HG03108 (cell line): Measurements from ENCODE around the gene WNK2.

Source experiments
- ATAC-seq: cut with Tn5 transposase; IDR thresholded peaks from one replicate; pipeline ENCODE4 v1.9.1; 2021; ENCODE audit warnings: moderate library complexity; ENCODE audit not compliant: unreplicated experiment

The WNK2 gene

GRCh38 chr9:93198117-93198837 lies 14.3 kb downstream of the WNK2 start:
- ATAC-seq, result no peak

DNA sequence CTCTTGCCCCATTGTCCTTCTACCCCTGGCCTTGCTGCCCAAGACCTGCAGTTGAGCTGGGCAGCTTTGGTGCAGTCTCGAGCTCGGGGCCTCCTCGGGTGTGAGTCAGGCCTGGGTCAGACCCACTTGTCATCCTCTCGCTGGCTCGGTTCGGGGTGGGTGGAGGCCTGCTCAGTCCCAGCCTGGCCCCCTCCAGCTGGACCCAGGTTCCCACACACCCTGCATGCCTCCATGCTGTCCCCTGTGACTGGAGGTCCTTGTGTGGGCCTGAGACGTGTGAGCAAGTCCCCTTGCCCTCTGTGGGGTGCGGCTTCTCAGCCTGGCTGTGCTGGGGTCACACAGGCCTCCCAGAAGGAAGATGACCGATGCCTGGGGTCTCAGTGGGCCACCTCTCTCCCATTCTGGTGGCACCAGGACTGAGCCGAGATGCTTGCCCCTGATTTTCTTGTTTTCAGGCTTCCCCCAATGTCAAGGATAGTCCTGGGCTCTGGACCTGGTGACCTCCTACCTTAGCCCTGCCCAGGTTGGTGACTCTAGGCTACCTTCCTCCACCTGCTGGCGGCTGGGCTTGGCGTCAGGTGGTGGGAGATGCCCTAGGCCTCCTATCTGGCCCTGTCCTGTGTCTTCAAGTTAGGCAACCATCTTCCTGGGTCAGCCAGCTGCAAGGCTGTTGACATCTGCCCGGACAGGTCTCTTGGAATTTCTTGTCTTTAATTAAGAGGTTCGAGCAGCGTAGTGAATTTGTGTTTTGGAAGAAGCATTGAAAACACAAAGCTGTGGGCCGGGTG lies 15.1 kb downstream of the WNK2 start:
- no peak for ATAC-seq

- ATAC-seq, result no peak
Measured at GRCh38 chr9:93200449-93200742, 16.5 kb downstream of the WNK2 start.

GRCh38 chr9:93200989-93201334 lies 17.0 kb downstream of the WNK2 start:
- no peak for ATAC-seq

GRCh38 chr9:93203026-93203717 lies 19.2 kb downstream of the WNK2 start:
- no peak for ATAC-seq

DNA sequence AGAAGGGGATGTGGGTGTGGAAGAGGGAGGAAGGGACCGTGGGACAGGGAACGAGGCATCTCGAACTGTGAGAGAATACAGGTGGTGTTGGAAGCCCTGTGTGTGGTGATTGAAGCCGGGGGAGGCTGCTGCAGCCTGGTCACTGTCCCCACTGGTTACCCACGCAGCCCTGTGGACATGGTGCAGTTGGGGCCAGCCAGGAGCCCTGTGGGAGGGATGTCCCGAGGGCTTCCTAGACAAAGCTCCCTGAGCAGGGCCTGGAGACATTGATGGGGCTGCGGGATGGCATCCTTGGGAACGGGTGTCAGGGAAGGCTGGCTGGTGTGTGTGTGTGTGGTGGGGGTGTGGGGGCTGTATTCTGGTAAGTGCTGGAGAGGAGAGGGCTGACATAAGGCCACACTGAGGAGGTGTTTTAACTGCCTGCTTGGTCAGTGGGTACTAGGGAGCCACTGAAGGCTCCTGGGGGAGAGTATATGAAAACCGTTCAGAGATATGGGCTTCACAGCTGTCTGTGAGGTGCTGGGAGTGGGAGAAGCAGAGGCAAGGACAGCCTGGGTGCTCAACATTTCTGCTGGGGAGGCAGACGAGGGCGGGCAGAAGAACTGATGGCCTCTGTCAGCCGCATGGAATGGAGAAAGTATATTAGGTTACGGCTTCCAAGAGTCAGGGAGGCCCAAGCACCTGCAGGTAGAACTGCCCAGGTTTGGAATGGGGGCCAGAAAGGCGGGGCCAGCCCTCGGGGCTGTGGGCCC lies 20.0 kb downstream of the WNK2 start:
- no peak for ATAC-seq

- ATAC-seq, result no peak
Measured at GRCh38 chr9:93204470-93205043, 20.6 kb downstream of the WNK2 start.

GRCh38 chr9:93205045-93205768 lies 21.3 kb downstream of the WNK2 start:
- ATAC-seq, result no peak

DNA sequence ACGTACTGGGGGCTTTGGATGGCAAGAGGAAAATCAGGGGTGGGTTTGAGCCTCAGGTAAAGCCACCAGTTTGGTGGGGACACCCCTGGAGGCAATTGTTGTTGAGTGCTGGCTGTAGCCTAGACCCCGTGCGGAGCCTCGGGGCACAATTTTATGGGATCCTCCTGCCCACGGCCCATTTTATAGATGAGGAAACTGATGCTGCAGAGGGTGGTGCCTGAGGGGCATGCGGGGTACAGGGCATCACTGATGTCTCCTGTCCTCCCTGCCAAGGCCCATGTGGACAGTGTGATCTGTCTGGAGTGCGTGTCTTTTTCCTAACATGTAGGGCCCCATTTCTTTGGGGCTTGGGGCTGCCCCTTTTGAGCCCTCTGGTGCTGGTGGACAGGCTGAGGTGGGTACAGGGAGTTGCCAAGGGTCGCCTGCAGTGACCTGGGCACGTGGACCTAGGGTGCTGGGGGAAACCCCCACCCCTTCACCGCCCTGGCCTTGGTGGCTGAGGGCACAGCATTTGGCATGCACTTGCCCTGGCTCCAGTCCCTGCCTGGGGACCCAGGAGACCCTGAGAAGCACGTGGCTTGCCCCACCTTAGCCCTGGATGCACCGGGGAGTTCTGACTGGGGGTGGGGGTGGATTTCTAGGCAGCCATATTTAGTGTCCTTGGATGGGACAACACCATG lies 22.1 kb downstream of the WNK2 start:
- ATAC-seq, result no peak

GRCh38 chr9:93206576-93207155 lies 22.7 kb downstream of the WNK2 start:
- ATAC-seq, result no peak

- no peak for ATAC-seq
Measured at GRCh38 chr9:93207326-93207814, 23.4 kb downstream of the WNK2 start.

GRCh38 chr9:93207860-93208734 lies 24.2 kb downstream of the WNK2 start:
- ATAC-seq, result no peak

DNA sequence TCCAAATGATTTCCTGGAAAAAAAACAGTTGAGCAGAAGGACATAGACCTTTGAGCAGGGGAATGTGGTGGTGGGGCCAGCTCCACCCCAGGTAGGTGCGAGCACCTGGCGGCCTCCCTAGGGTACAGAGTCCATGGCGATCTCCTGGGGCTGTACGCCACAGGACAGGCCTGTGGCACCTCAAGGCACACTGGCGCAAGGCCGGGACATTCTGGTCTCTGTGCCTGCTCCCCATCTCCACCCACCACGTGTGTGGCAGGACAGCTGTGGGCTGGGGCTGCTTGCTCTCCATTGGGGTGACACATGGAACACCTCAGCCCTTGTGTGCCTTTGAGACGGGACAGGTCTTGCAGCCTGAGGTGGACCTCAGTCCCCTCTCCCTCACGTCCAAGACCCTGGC lies 25.2 kb downstream of the WNK2 start:
- no peak for ATAC-seq

GRCh38 chr9:93209576-93210323 lies 25.8 kb downstream of the WNK2 start:
- ATAC-seq, result no peak

DNA sequence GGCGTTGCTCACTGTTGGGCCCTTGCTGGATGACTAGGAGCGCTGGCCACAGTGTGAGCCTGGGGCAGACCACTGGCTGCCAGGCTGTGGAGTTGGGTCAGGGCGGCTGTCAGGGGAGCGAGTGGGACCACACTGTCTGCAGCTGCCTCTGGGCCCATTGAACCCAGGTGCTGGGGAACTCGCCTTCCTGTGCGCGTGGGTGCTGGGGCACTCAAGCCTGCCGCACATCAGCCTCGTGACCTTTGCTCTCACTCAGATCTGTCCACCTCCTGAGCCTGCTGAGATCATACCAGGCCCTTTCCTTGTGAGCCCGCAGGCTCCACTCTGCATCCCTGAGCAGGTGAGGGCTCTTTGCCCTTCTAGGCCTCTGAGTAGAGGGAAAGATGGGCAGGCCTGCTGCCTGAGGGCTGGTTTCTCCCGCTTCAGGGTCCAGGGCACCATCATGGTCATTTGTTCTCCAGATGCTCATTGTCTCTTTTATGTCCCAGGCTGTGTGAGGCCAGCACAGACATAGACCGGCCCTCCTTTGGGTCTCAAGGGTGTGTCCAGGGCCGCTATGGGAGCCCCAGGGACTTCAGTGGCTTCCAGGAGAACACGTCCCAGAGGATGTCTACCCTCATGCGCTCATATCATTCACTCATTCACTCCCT lies 26.5 kb downstream of the WNK2 start:
- ATAC-seq, result no peak

- no peak for ATAC-seq
Measured at GRCh38 chr9:93210974-93211653, 27.2 kb downstream of the WNK2 start.

DNA sequence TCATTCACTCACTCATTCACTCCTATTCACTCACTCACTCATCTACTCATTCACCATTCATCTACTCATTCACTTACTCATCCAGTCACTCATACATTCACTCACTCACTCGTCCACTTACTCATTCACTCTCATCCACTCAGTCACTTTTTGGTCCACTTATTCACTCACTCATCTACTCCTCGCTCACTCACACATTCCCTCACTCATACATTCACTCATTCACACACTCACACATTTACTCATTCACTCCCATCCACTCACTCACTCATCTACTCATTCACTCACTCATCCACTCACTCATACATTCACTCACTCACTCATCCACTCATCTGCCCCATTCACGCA lies 27.7 kb downstream of the WNK2 start:
- ATAC-seq, result no peak
